RWPE2 (cell line): ENCODE results near the gene NCAPD3.
A peak's percentile ranks its signal among the peaks of the same experiment; 100 is the strongest.

Source experiments
- ATAC-seq: fragments of 200-7000 bp; cut with Tn5 transposase; 3 replicates; pipeline ENCODE4 v1.9.1; 2021; ENCODE audit warnings: low read depth
- DNase-seq: peaks from one replicate; pipeline ENCODE4 v3.0.0-alpha.2; 2020; ENCODE audit warnings: low spot score
- H3K27ac ChIP-seq: fragments of 450-650 bp; 2 replicates; pipeline ENCODE4 v1.5.1; 2017; ENCODE audit warnings: mild to moderate bottlenecking; ENCODE audit not compliant: poor library complexity, severe bottlenecking
- H3K27me3 ChIP-seq: fragments of 250-450 bp; sonication (Bioruptor Pico); 2 replicates; pipeline ENCODE4 v1.5.1; 2021; ENCODE audit warnings: mild to moderate bottlenecking, moderate library complexity; ENCODE audit not compliant: insufficient read depth, poor library complexity, severe bottlenecking
- H3K36me3 ChIP-seq: fragments of 250-450 bp; sonication (Bioruptor Pico); 2 replicates; pipeline ENCODE4 v1.5.1; 2020; ENCODE audit warnings: low read depth, mild to moderate bottlenecking, moderate library complexity
- H3K4me1 ChIP-seq: fragments of 250-450 bp; sonication (Bioruptor Pico); 2 replicates; pipeline ENCODE4 v1.5.1; 2021; ENCODE audit warnings: mild to moderate bottlenecking, moderate library complexity; ENCODE audit not compliant: insufficient read depth, poor library complexity, severe bottlenecking
- H3K4me3 ChIP-seq: fragments of 250-450 bp; sonication (Bioruptor Pico); 2 replicates; pipeline ENCODE4 v1.5.1; 2021; ENCODE audit warnings: mild to moderate bottlenecking, moderate library complexity; ENCODE audit not compliant: severe bottlenecking
- H3K9me3 ChIP-seq: fragments of 250-450 bp; sonication (Bioruptor Pico); 2 replicates; pipeline ENCODE4 v1.5.1; 2021; ENCODE audit warnings: mild to moderate bottlenecking, moderate library complexity; ENCODE audit not compliant: severe bottlenecking
- CTCF ChIP-seq: fragments of 450-650 bp; IDR thresholded peaks from one replicate; pipeline ENCODE4 v1.5.1; 2017; ENCODE audit warnings: mild to moderate bottlenecking, moderate library complexity; ENCODE audit not compliant: poor library complexity, severe bottlenecking

Gene NCAPD3

DNA sequence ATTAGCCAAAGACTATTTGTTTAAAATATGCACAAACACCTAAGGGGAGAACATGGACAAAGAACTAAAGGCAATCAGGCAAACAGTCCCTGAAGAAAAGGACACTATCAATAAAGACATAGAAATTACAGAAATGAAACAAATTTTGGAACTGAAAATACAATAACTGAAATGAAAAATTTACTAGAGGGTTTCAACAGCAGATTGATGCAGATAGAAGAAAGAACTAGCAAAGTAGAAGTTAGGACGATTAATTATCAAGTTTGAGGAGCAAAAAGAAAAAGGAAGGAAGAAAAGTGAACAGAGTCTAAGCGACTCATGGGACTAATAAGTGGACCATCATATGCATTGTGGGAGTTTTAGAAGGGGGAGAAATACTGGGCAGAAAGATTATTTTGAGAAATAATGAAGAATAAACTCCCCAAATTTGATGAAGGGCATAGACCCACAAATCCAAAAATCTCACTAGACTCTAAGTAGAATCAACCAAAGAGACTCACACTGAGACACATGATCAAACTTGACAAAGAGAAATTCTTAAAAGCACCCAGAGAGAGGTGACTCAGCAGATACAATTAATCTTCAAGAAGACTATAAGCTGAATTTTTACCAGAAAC is 92.0 kb downstream of the NCAPD3 start:
- peaks cover 5% of the 10 kb centered on the region for H3K27me3 ChIP-seq
- H3K4me1 ChIP-seq = no peaks in the 10 kb centered on the region
- no peak for TF ChIP-seq CTCF
- no peak overlapping the region for H3K4me3 ChIP-seq
- DNase-seq (no peak), ATAC-seq (no peak)
- H3K9me3 ChIP-seq = no peaks in the 10 kb centered on the region
- H3K27ac ChIP-seq = no peak overlapping the region
- H3K36me3 ChIP-seq = no peaks in the 10 kb centered on the region

GRCh38 chr11:134126217-134126822 is 97.4 kb downstream of the NCAPD3 start:
- H3K36me3 ChIP-seq = no peaks in the 10 kb centered on the region
- H3K9me3 ChIP-seq = no peaks in the 10 kb centered on the region
- no peak for TF ChIP-seq CTCF
- DNase-seq (no peak), ATAC-seq (peak; percentile 77)
- H3K27me3 ChIP-seq = peaks cover 8% of the 10 kb centered on the region
- H3K4me3 ChIP-seq = no peak overlapping the region
- H3K27ac ChIP-seq = no peak overlapping the region
- no peaks in the 10 kb centered on the region for H3K4me1 ChIP-seq

GRCh38 chr11:134125507-134125906 is 98.3 kb downstream of the NCAPD3 start:
- TF ChIP-seq CTCF = no peak
- Histone ChIP-seq H3K36me3 (no peaks in the 10 kb centered on the region), H3K27ac (no peak overlapping the region), H3K4me3 (no peak overlapping the region), H3K4me1 (peaks cover 5% of the 10 kb centered on the region), H3K27me3 (peaks cover 8% of the 10 kb centered on the region), H3K9me3 (no peaks in the 10 kb centered on the region)
- no peak for DNase-seq
- no peak for ATAC-seq

- H3K4me1 ChIP-seq = peaks cover 10% of the 10 kb centered on the region
- TF ChIP-seq CTCF = no peak
- H3K27me3 ChIP-seq = peaks cover 8% of the 10 kb centered on the region
- no peaks in the 10 kb centered on the region for H3K36me3 ChIP-seq
- no peak overlapping the region for H3K27ac ChIP-seq
- no peak for ATAC-seq
- H3K9me3 ChIP-seq = no peaks in the 10 kb centered on the region
- no peak for DNase-seq
- H3K4me3 ChIP-seq = no peak overlapping the region
Observed at GRCh38 chr11:134124660-134125451, 98.9 kb downstream of the NCAPD3 start.
